ENCODE data around the gene PXYLP1. TPM values are rescaled to one million over a fixed set of nuclear protein-coding genes. Genes with fewer than 3 reads are reported as not detected.

The PXYLP1 gene
- total and polyA plus RNA-seq, 10 of the 15 experiments (the other 5 are each of a cell fraction or from before 2014, with no cell fraction given): 0.06 to 1.7 (median 0.35) TPM

DNA sequence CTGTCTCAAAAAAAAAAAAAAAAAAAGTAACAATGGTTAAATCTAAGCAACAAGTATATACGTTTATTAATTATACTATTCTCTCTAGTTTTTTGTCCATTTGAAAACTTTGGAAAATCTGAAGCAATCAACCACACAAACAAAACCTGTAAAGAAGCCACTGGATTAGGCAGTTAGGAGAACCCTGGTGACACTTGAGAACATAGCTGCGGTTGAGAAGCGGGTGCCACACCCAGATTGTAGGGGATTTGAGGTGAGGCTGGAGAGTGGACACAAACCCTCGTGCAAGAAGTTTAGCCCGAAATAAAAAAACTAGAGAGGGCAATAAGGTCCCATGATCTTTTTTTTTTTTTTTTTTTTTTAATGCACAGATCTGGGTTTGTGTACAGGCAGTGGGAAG, 110.8 kb downstream of the PXYLP1 start (continued):
- TF ChIP-seq, protein P1, sequence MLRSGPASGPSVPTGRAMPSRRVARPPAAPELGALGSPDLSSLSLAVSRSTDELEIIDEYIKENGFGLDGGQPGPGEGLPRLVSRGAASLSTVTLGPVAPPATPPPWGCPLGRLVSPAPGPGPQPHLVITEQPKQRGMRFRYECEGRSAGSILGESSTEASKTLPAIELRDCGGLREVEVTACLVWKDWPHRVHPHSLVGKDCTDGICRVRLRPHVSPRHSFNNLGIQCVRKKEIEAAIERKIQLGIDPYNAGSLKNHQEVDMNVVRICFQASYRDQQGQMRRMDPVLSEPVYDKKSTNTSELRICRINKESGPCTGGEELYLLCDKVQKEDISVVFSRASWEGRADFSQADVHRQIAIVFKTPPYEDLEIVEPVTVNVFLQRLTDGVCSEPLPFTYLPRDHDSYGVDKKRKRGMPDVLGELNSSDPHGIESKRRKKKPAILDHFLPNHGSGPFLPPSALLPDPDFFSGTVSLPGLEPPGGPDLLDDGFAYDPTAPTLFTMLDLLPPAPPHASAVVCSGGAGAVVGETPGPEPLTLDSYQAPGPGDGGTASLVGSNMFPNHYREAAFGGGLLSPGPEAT (IDR thresholded peaks at IDR 0.05; ENCODE audit: low read depth): no peak
- TF ChIP-seq, protein P2, sequence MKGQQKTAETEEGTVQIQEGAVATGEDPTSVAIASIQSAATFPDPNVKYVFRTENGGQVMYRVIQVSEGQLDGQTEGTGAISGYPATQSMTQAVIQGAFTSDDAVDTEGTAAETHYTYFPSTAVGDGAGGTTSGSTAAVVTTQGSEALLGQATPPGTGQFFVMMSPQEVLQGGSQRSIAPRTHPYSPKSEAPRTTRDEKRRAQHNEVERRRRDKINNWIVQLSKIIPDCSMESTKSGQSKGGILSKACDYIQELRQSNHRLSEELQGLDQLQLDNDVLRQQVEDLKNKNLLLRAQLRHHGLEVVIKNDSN (IDR thresholded peaks at IDR 0.05; ENCODE audit: borderline replicate concordance, extremely low read length, insufficient read depth, low read depth, low read length): no peak
- TF ChIP-seq, protein P3, sequence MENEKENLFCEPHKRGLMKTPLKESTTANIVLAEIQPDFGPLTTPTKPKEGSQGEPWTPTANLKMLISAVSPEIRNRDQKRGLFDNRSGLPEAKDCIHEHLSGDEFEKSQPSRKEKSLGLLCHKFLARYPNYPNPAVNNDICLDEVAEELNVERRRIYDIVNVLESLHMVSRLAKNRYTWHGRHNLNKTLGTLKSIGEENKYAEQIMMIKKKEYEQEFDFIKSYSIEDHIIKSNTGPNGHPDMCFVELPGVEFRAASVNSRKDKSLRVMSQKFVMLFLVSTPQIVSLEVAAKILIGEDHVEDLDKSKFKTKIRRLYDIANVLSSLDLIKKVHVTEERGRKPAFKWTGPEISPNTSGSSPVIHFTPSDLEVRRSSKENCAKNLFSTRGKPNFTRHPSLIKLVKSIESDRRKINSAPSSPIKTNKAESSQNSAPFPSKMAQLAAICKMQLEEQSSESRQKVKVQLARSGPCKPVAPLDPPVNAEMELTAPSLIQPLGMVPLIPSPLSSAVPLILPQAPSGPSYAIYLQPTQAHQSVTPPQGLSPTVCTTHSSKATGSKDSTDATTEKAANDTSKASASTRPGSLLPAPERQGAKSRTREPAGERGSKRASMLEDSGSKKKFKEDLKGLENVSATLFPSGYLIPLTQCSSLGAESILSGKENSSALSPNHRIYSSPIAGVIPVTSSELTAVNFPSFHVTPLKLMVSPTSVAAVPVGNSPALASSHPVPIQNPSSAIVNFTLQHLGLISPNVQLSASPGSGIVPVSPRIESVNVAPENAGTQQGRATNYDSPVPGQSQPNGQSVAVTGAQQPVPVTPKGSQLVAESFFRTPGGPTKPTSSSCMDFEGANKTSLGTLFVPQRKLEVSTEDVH (IDR thresholded peaks at IDR 0.05; ENCODE audit: low read depth, partially characterized antibody): no peak
- TF ChIP-seq SIN3A (IDR thresholded peaks at IDR 0.05; ENCODE audit: low read depth, low read length): no peak
- no peak for TF ChIP-seq PAX5 (IDR thresholded peaks at IDR 0.05; ENCODE audit: borderline replicate concordance, low read depth, low read length)
- TF ChIP-seq ASH2L (IDR thresholded peaks at IDR 0.05; ENCODE audit: borderline replicate concordance, low read depth): no peak
- no peak for TF ChIP-seq MXI1 (IDR thresholded peaks at IDR 0.05; ENCODE audit: low read depth, low read length)
- TF ChIP-seq MEF2B (IDR thresholded peaks at IDR 0.05; ENCODE audit: partially characterized antibody, poor library complexity, severe bottlenecking): no peak
- TF ChIP-seq RAD51 (IDR thresholded peaks at IDR 0.05): no peak
- no peak for TF ChIP-seq TCF3 (IDR thresholded peaks at IDR 0.05; ENCODE audit: borderline replicate concordance, insufficient read depth, low read depth, low read length)
- no peak for TF ChIP-seq CHD4 (IDR thresholded peaks at IDR 0.05)
- TF ChIP-seq BACH1 (IDR thresholded peaks at IDR 0.05; ENCODE audit: borderline replicate concordance): no peak
- TF ChIP-seq, protein P4, sequence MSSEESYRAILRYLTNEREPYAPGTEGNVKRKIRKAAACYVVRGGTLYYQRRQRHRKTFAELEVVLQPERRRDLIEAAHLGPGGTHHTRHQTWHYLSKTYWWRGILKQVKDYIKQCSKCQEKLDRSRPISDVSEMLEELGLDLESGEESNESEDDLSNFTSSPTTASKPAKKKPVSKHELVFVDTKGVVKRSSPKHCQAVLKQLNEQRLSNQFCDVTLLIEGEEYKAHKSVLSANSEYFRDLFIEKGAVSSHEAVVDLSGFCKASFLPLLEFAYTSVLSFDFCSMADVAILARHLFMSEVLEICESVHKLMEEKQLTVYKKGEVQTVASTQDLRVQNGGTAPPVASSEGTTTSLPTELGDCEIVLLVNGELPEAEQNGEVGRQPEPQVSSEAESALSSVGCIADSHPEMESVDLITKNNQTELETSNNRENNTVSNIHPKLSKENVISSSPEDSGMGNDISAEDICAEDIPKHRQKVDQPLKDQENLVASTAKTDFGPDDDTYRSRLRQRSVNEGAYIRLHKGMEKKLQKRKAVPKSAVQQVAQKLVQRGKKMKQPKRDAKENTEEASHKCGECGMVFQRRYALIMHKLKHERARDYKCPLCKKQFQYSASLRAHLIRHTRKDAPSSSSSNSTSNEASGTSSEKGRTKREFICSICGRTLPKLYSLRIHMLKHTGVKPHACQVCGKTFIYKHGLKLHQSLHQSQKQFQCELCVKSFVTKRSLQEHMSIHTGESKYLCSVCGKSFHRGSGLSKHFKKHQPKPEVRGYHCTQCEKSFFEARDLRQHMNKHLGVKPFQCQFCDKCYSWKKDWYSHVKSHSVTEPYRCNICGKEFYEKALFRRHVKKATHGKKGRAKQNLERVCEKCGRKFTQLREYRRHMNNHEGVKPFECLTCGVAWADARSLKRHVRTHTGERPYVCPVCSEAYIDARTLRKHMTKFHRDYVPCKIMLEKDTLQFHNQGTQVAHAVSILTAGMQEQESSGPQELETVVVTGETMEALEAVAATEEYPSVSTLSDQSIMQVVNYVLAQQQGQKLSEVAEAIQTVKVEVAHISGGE (CRISPR knock-in tag; IDR thresholded peaks at IDR 0.05): no peak

All from GM12878 (cell line).